GM12878 (cell line): ENCODE data around the gene SETD2. TPM values are rescaled to one million over a fixed set of nuclear protein-coding genes. Genes with fewer than 3 reads are reported as not detected.

Experiments
- ATAC-seq: fragments of 200-7000 bp; cut with Tn5 transposase; 3 replicates; pipeline ENCODE4 v1.9.1; 2020; ENCODE audit warnings: mild to moderate bottlenecking, moderate library complexity
- BruUV-seq: library from RNA; stranded (reverse); fragments of 400-500 nt; replicated peaks from 2 replicates; lab custom pipeline; 2021; lab: Mats Ljungman, UMichigan
- CTCF ChIA-PET: fragments of 300-600 bp; sonication (Branson Sonifier 250); formaldehyde crosslinking; extraction: SDS; loops from one replicate; lab custom pipeline; 2021; ENCODE audit warnings: inconsistent platforms; lab: Yijun Ruan, JAX
- POLR2A ChIA-PET: fragments of 350-600 bp; formaldehyde crosslinking; extraction: SDS; loops from one replicate; lab custom pipeline; 2021; ENCODE audit warnings: inconsistent platforms; lab: Charles Lee
- RAD21 ChIA-PET: fragments of 300-600 bp; sonication (Branson Sonifier 250); formaldehyde crosslinking; loops from one replicate; lab custom pipeline; 2023; ENCODE audit warnings: antibody characterized with exemption; ENCODE audit not compliant: unreplicated experiment; lab: Charles Lee
- SMC1A ChIA-PET: fragments of 300-600 bp; sonication (Branson Sonifier 250); formaldehyde crosslinking; loops from one replicate; lab custom pipeline; 2023; ENCODE audit not compliant: unreplicated experiment, uncharacterized antibody; lab: Charles Lee
- DNase-seq: peaks from one replicate; pipeline ENCODE4 v3.0.0-alpha.2; 2011; ENCODE audit warnings: low read depth, low spot score
- FAIRE-seq: peaks from 3 replicates; lab custom pipeline; 2011; peaks lifted over from hg19 to GRCh38; lab: Jason Lieb, UNC
- H2AFZ ChIP-seq: 2 replicates; pipeline ENCODE4 v1.6.0; 2011; ENCODE audit warnings: low read depth, low read length, control low read depth; ENCODE audit not compliant: control insufficient read depth
- H3K27ac ChIP-seq: 2 replicates; pipeline ENCODE4 v1.5.1; 2011; ENCODE audit warnings: control low read depth; ENCODE audit not compliant: control insufficient read depth, insufficient read depth
- H3K27me3 ChIP-seq, 2 experiments: replicated peaks in 1 of 2; 2 replicates each; pipeline versions ENCODE4 v1.6.0 to v1.6.1; 2011; ENCODE audit warnings: low read length in 1 of 2; ENCODE audit not compliant: control insufficient read depth in 2 of 2, insufficient read depth in 2 of 2
- H3K36me3 ChIP-seq, 2 experiments: 2 replicates each; pipeline ENCODE4 v1.5.1; 2011; ENCODE audit warnings: low read length in 1 of 2; ENCODE audit not compliant: control insufficient read depth in 2 of 2, insufficient read depth in 2 of 2
- H3K4me1 ChIP-seq: 2 replicates; pipeline ENCODE4 v1.6.1; 2011; ENCODE audit warnings: mild to moderate bottlenecking, low read length, moderate library complexity, mixed read lengths; ENCODE audit not compliant: control insufficient read depth, insufficient read depth
- H3K4me2 ChIP-seq: 2 replicates; pipeline ENCODE4 v1.6.0; 2011; ENCODE audit warnings: control low read depth; ENCODE audit not compliant: control insufficient read depth, insufficient read depth
- H3K4me3 ChIP-seq: fragments of 200-600 bp; sonication (generic); 2 replicates; pipeline ENCODE4 v1.5.1; 2016
- H3K79me2 ChIP-seq: 2 replicates; pipeline ENCODE4 v1.6.0; 2011; ENCODE audit warnings: low read length; ENCODE audit not compliant: control insufficient read depth, insufficient read depth
- H3K9ac ChIP-seq: 2 replicates; pipeline ENCODE4 v1.8.0; 2011; ENCODE audit warnings: low read length, control low read depth, mixed read lengths; ENCODE audit not compliant: control insufficient read depth, insufficient read depth
- H3K9me3 ChIP-seq: replicated peaks from 3 replicates; pipeline ENCODE4 v1.5.1; 2011; ENCODE audit warnings: mild to moderate bottlenecking, low read length; ENCODE audit not compliant: control insufficient read depth, insufficient read depth
- H4K20me1 ChIP-seq: 2 replicates; pipeline ENCODE4 v1.6.0; 2011; ENCODE audit not compliant: control insufficient read depth, insufficient read depth
- CBX3 ChIP-seq: fragments of 200-600 bp; sonication (generic); IDR thresholded peaks from 2 replicates; pipeline ENCODE4 v1.6.1; 2016; ENCODE audit warnings: low read depth, borderline replicate concordance
- CREM ChIP-seq: IDR thresholded peaks from 2 replicates; pipeline ENCODE4 v1.6.1; 2014; ENCODE audit warnings: antibody characterized with exemption, low read depth
- CTCF ChIP-seq, 3 experiments: IDR thresholded peaks in 2 of 3; conservative IDR thresholded peaks in 1 of 3; 2 replicates each; pipeline ENCODE4 v1.5.1; 2011; ENCODE audit warnings: low read depth in 3 of 3, low read length in 3 of 3, mild to moderate bottlenecking in 3 of 3, control low read depth in 2 of 3, moderate library complexity in 2 of 3, inconsistent platforms in 1 of 3, mixed read lengths in 1 of 3; ENCODE audit not compliant: control insufficient read depth in 2 of 3, insufficient read depth in 1 of 3; ENCODE audit errors: extremely low read depth in 1 of 3
- E4F1 ChIP-seq: fragments of 450-650 bp; IDR thresholded peaks from 2 replicates; pipeline ENCODE4 v1.6.1; 2018; ENCODE audit warnings: borderline replicate concordance, mild to moderate bottlenecking; ENCODE audit not compliant: partially characterized antibody
- KAT2A ChIP-seq: conservative IDR thresholded peaks from 2 replicates; pipeline ENCODE4 v1.6.1; 2011; ENCODE audit warnings: low read depth, low read length; ENCODE audit not compliant: control insufficient read depth
- NR2F1 ChIP-seq: fragments of 450-650 bp; conservative IDR thresholded peaks from 2 replicates; pipeline ENCODE4 v1.6.1; 2017; ENCODE audit warnings: mild to moderate bottlenecking
- RB1 ChIP-seq: fragments of 450-650 bp; formaldehyde crosslinking; IDR thresholded peaks from 2 replicates; pipeline ENCODE4 v1.6.1; 2017; ENCODE audit warnings: mild to moderate bottlenecking, borderline replicate concordance
- RBBP5 ChIP-seq: fragments of 200-600 bp; sonication (generic); conservative IDR thresholded peaks from 2 replicates; pipeline ENCODE4 v1.6.1; 2016
- SP1 ChIP-seq: IDR thresholded peaks from one replicate; pipeline ENCODE4 v1.6.1; 2011; ENCODE audit warnings: low read depth, low read length
- TCF3 ChIP-seq: IDR thresholded peaks from 2 replicates; pipeline ENCODE4 v1.6.1; 2012; ENCODE audit warnings: low read depth, mild to moderate bottlenecking, low read length, borderline replicate concordance; ENCODE audit not compliant: insufficient read depth
- ZBED1 ChIP-seq: IDR thresholded peaks from 2 replicates; pipeline ENCODE4 v1.6.1; 2016; ENCODE audit warnings: borderline replicate concordance
- ZBTB33 ChIP-seq: fragments of 450-650 bp; IDR thresholded peaks from 2 replicates; pipeline ENCODE4 v1.6.1; 2017; ENCODE audit warnings: mild to moderate bottlenecking
- WGBS: methylation state at CpG from one replicate; pipeline ENCODE4 v1.1.6; 2016; ENCODE audit warnings: low lambda C conversion rate; ENCODE audit not compliant: insufficient replicate concordance, insufficient coverage; ENCODE audit errors: missing lambda C conversion rate; 5-methylcytosine and 5-hydroxymethylcytosine counted together
- in situ Hi-C: fragments of 300-500 bp; cut with MboI; formaldehyde crosslinking; loops from 9 replicates; pipeline ENCODE4 v1.14.3; 2018; ENCODE audit warnings: mixed read lengths
- intact Hi-C: fragments of 100-400 bp; cut with micrococcal nuclease; formaldehyde crosslinking; loops from one replicate; pipeline ENCODE4 v1.14.2; 2022; ENCODE audit not compliant: unreplicated experiment
- polyA plus RNA-seq, 11 experiments: library from polyadenylated mRNA; depleted of rRNA in 4 of 11; unstranded in 6 of 11; stranded (reverse) in 5 of 11; fragments of >200 nt; fragmentation: Nextera tagmentation in 4 of 11; fragmentation: Illumina TruSeq in 1 of 11; extraction: Ambion mirVana in 4 of 11; extraction: Trizol in 1 of 11; gene quantifications; 1 replicate in 1 of 11; 2 replicates in 10 of 11; pipeline versions ENCODE4 v1.2.1 to v1.2.3, GENCODE V29; 2011 to 2016; ENCODE audit warnings: inconsistent platforms in 2 of 11, missing spikeins in 2 of 11, low read depth in 1 of 11
- total RNA-seq, 4 experiments: library from RNA; depleted of rRNA in 3 of 4; stranded (reverse); fragments of >200 nt in 3 of 4; fragmentation: Illumina TruSeq in 1 of 4; extraction: Trizol in 1 of 4; gene quantifications; 2 replicates each; pipeline versions ENCODE4 v1.2.1 to v1.2.3, GENCODE V29; 2013 to 2021

SETD2 gene
- total and polyA plus RNA-seq, 10 of the 15 experiments (the other 5 are each of a cell fraction or from before 2014, with no cell fraction given): 8.4 to 44.9 (median 24.5) TPM

- TF ChIP-seq CTCF (IDR thresholded peaks at IDR 0.05 in 2 of 3, conservative IDR thresholded peaks at IDR 0.05 in 1 of 3; ENCODE audit: control insufficient read depth in 2 of 3, extremely low read depth in 1 of 3, insufficient read depth in 1 of 3, low read depth in 3 of 3, low read length in 3 of 3): peak; percentile 83 to 91 (median 86)
Observed at GRCh38 chr3:46998121-46998851, 165.6 kb downstream of the SETD2 start (continued).

- ChIA-PET POLR2A (no interaction called here), RAD21 (interaction anchor here (0.7 to 1.8 kb wide), 6 partner anchors 10 to 84 kb away, joined by 3 to 5 read pairs (median 3); partner anchors contain the start of gene NBEAL2), SMC1A (interaction anchor here (0.7 to 2.2 kb wide), 8 partner anchors 37 to 88 kb away, joined by 3 to 8 read pairs (median 4); no protein-coding TSS in a partner anchor), CTCF (interaction anchor here (0.6 to 2.7 kb wide), 15 partner anchors 12 to 88 kb away, joined by 3 to 14 read pairs (median 5); partner anchors contain the start of gene NBEAL2)
- ATAC-seq (no peak), DNase-seq (no peak), FAIRE-seq (no peak)
- H3K27ac ChIP-seq: no peak overlapping the region
- H3K4me3 ChIP-seq: no peak overlapping the region
- peaks cover 21 to 42% of the 10 kb centered on the region in 2 experiments; a peak in 3 of 4 replicates for H3K36me3 ChIP-seq
- H3K9me3 ChIP-seq: no peaks in the 10 kb centered on the region
- no peak overlapping the region for H2AFZ ChIP-seq
- intact Hi-C loops: loop anchor here (1.0 to 2.0 kb wide), 2 partner anchors 74 to 131 kb away; no protein-coding TSS in a partner anchor
- in situ Hi-C loops: no loop called here
- no peaks in the 10 kb centered on the region for H4K20me1 ChIP-seq
- no peak overlapping the region for H3K4me2 ChIP-seq
- H3K4me1 ChIP-seq: no peaks in the 10 kb centered on the region
- H3K27me3 ChIP-seq: no peaks in the 10 kb centered on the region
- no TSS peak for BruUV-seq
- no peaks in the 10 kb centered on the region; the same call in 1 of the 2 replicates for H3K79me2 ChIP-seq
- H3K9ac ChIP-seq: no peak overlapping the region
- 91% methylated on average over 13 of the region's 13 CpGs for WGBS
- TF ChIP-seq SP1 (no peak), CREM (no peak), TCF3 (no peak), CBX3 (no peak), ZBTB33 (no peak), ZBED1 (no peak), NR2F1 (no peak), E4F1 (no peak), KAT2A (no peak), RBBP5 (no peak), RB1 (no peak)
Observed at GRCh38 chr3:46997453-46998091, 166.3 kb downstream of the SETD2 start.
